HCT116 (cell line): ENCODE results near the gene SLC12A8.

ENCODE experiments used
- CEBPB ChIP-seq: IDR thresholded peaks from 2 replicates; pipeline ENCODE4 v1.6.1; 2012; ENCODE audit warnings: low read depth
- ELF1 ChIP-seq: IDR thresholded peaks from 2 replicates; pipeline ENCODE4 v1.6.1; 2012; ENCODE audit warnings: low read depth, borderline replicate concordance
- EZH2 ChIP-seq: fragments of 200-600 bp; sonication (generic); IDR thresholded peaks from 2 replicates; pipeline ENCODE4 v1.6.1; 2017; ENCODE audit warnings: antibody characterized with exemption, mixed run types
- EZH2phosphoT487 ChIP-seq: fragments of 200-600 bp; IDR thresholded peaks from 2 replicates; pipeline ENCODE4 v1.6.1; 2018; ENCODE audit warnings: antibody characterized with exemption, borderline replicate concordance
- POLR2A ChIP-seq: IDR thresholded peaks from 2 replicates; pipeline ENCODE4 v1.7.0; 2011; ENCODE audit warnings: borderline replicate concordance; ENCODE audit not compliant: insufficient read depth, insufficient read length; ENCODE audit errors: extremely low read depth
- RAD21 ChIP-seq: IDR thresholded peaks from 2 replicates; pipeline ENCODE4 v1.6.1; 2012; ENCODE audit warnings: low read depth, mild to moderate bottlenecking
- SIN3A ChIP-seq: IDR thresholded peaks from 2 replicates; pipeline ENCODE4 v1.6.1; 2012; ENCODE audit warnings: low read depth
- SRF ChIP-seq: IDR thresholded peaks from 2 replicates; pipeline ENCODE4 v1.6.1; 2012; ENCODE audit warnings: low read depth
- YY1 ChIP-seq: IDR thresholded peaks from 2 replicates; pipeline ENCODE4 v1.6.1; 2011; ENCODE audit warnings: low read length, low read depth, moderate library complexity, mild to moderate bottlenecking; ENCODE audit not compliant: insufficient replicate concordance; ENCODE audit errors: extremely low read depth
- ZNF274 ChIP-seq: fragments of 200-500 bp; sonication (Bioruptor generic); IDR thresholded peaks from 2 replicates; pipeline ENCODE4 v1.6.1; 2014; ENCODE audit warnings: mild to moderate bottlenecking, low read depth, low read length, inconsistent platforms
- TF ChIP-seq, protein P1 (sequence below), 3 experiments: fragments of 200-600 bp in 1 of 3; sonication (generic) in 1 of 3; IDR thresholded peaks in 2 of 3; conservative IDR thresholded peaks in 1 of 3; 2 replicates each; pipeline ENCODE4 v1.5.1; 2012 to 2017; ENCODE audit warnings: low read depth in 2 of 3, low read length in 2 of 3, antibody characterized with exemption in 1 of 3, borderline replicate concordance in 1 of 3, control low read depth in 1 of 3, mild to moderate bottlenecking in 1 of 3, mixed read lengths in 1 of 3, mixed run types in 1 of 3, moderate library complexity in 1 of 3; ENCODE audit not compliant: insufficient read depth in 1 of 3
- TF ChIP-seq, protein P2 (sequence below): IDR thresholded peaks from 2 replicates; pipeline ENCODE4 v1.6.1; 2012; ENCODE audit warnings: low read depth
- TF ChIP-seq, protein P3 (sequence below): IDR thresholded peaks from 2 replicates; pipeline ENCODE4 v1.6.1; 2012
- TF ChIP-seq, protein P4 (sequence below): IDR thresholded peaks from 2 replicates; pipeline ENCODE4 v1.6.1; 2012

DNA sequence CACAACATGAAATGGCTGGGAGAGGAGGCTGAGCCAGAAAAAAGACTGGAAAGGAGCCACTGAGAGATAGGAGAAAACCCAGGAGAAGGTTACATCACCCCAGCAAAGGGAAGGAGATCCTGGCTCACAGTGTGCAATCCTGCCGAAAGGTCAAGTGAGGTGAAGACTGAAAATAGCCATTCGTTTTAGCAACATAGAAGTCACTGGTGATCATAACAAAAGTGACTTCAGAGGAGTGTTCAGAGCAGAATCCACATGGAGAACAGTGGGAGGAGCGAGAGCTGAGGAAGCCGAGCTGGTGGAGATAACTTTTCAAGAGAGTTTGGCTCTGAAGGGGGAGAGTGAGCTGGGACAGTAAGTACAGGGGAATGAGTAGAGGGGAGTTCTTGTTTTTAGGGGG is 151.4 kb downstream of the SLC12A8 start:
- TF ChIP-seq, protein P1, sequence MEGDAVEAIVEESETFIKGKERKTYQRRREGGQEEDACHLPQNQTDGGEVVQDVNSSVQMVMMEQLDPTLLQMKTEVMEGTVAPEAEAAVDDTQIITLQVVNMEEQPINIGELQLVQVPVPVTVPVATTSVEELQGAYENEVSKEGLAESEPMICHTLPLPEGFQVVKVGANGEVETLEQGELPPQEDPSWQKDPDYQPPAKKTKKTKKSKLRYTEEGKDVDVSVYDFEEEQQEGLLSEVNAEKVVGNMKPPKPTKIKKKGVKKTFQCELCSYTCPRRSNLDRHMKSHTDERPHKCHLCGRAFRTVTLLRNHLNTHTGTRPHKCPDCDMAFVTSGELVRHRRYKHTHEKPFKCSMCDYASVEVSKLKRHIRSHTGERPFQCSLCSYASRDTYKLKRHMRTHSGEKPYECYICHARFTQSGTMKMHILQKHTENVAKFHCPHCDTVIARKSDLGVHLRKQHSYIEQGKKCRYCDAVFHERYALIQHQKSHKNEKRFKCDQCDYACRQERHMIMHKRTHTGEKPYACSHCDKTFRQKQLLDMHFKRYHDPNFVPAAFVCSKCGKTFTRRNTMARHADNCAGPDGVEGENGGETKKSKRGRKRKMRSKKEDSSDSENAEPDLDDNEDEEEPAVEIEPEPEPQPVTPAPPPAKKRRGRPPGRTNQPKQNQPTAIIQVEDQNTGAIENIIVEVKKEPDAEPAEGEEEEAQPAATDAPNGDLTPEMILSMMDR (IDR thresholded peaks at IDR 0.05 in 2 of 3, conservative IDR thresholded peaks at IDR 0.05 in 1 of 3; ENCODE audit: borderline replicate concordance in 1 of 3, insufficient read depth in 1 of 3, low read depth in 2 of 3, low read length in 2 of 3) = no peak
- TF ChIP-seq, protein P2, sequence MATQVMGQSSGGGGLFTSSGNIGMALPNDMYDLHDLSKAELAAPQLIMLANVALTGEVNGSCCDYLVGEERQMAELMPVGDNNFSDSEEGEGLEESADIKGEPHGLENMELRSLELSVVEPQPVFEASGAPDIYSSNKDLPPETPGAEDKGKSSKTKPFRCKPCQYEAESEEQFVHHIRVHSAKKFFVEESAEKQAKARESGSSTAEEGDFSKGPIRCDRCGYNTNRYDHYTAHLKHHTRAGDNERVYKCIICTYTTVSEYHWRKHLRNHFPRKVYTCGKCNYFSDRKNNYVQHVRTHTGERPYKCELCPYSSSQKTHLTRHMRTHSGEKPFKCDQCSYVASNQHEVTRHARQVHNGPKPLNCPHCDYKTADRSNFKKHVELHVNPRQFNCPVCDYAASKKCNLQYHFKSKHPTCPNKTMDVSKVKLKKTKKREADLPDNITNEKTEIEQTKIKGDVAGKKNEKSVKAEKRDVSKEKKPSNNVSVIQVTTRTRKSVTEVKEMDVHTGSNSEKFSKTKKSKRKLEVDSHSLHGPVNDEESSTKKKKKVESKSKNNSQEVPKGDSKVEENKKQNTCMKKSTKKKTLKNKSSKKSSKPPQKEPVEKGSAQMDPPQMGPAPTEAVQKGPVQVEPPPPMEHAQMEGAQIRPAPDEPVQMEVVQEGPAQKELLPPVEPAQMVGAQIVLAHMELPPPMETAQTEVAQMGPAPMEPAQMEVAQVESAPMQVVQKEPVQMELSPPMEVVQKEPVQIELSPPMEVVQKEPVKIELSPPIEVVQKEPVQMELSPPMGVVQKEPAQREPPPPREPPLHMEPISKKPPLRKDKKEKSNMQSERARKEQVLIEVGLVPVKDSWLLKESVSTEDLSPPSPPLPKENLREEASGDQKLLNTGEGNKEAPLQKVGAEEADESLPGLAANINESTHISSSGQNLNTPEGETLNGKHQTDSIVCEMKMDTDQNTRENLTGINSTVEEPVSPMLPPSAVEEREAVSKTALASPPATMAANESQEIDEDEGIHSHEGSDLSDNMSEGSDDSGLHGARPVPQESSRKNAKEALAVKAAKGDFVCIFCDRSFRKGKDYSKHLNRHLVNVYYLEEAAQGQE = no peak
- no peak for TF ChIP-seq EZH2phosphoT487
- TF ChIP-seq SIN3A = no peak
- TF ChIP-seq ELF1 = no peak
- TF ChIP-seq, protein P3, sequence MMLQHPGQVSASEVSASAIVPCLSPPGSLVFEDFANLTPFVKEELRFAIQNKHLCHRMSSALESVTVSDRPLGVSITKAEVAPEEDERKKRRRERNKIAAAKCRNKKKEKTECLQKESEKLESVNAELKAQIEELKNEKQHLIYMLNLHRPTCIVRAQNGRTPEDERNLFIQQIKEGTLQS = no peak
- no peak for TF ChIP-seq SRF
- no peak for TF ChIP-seq POLR2A
- no peak for TF ChIP-seq YY1
- TF ChIP-seq, protein P4, sequence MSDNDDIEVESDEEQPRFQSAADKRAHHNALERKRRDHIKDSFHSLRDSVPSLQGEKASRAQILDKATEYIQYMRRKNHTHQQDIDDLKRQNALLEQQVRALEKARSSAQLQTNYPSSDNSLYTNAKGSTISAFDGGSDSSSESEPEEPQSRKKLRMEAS = no peak
- TF ChIP-seq ZNF274 = no peak
- TF ChIP-seq CEBPB = no peak
- no peak for TF ChIP-seq RAD21
- no peak for TF ChIP-seq EZH2
